Fibroblast of skin of abdomen (primary cell): Measurements from ENCODE around the gene TMEM38B. TPM values are rescaled to one million over a fixed set of nuclear protein-coding genes. Genes with fewer than 3 reads are reported as not detected.
A peak's percentile ranks its signal among the peaks of the same experiment; 100 is the strongest.

Experiments used
- DNase-seq: peaks from one replicate; pipeline ENCODE4 v3.0.0-alpha.2; 2013
- polyA plus RNA-seq, 2 experiments: library from polyadenylated mRNA; unstranded; fragments of 120-200 nt; gene quantifications; one replicate each; pipeline ENCODE4 v1.2.1, GENCODE V29; 2013; ENCODE audit not compliant: insufficient read length in 2 of 2

TMEM38B gene, protein sequence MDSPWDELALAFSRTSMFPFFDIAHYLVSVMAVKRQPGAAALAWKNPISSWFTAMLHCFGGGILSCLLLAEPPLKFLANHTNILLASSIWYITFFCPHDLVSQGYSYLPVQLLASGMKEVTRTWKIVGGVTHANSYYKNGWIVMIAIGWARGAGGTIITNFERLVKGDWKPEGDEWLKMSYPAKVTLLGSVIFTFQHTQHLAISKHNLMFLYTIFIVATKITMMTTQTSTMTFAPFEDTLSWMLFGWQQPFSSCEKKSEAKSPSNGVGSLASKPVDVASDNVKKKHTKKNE
- polyA plus RNA-seq (2013, experiment 1 of 2; ENCODE audit: insufficient read length), result 8.4 TPM
- 9.9 TPM for polyA plus RNA-seq (2013, experiment 2 of 2; ENCODE audit: insufficient read length)

- peak; percentile 75 for DNase-seq
Observed at GRCh38 chr9:105694190-105694847, at the start of gene TMEM38B. TSS of gene TMEM38B (plus strand) at chr9:105694541. CDS start at chr9:105694661, 120 bp downstream.

GRCh38 chr9:105646879-105647594, 47.3 kb upstream of the TMEM38B start:
- no peak for DNase-seq

- DNase-seq, result no peak
Observed at GRCh38 chr9:105647595-105648349, 46.6 kb upstream of the TMEM38B start.

GRCh38 chr9:105651806-105652205, 42.5 kb upstream of the TMEM38B start:
- no peak for DNase-seq

DNA sequence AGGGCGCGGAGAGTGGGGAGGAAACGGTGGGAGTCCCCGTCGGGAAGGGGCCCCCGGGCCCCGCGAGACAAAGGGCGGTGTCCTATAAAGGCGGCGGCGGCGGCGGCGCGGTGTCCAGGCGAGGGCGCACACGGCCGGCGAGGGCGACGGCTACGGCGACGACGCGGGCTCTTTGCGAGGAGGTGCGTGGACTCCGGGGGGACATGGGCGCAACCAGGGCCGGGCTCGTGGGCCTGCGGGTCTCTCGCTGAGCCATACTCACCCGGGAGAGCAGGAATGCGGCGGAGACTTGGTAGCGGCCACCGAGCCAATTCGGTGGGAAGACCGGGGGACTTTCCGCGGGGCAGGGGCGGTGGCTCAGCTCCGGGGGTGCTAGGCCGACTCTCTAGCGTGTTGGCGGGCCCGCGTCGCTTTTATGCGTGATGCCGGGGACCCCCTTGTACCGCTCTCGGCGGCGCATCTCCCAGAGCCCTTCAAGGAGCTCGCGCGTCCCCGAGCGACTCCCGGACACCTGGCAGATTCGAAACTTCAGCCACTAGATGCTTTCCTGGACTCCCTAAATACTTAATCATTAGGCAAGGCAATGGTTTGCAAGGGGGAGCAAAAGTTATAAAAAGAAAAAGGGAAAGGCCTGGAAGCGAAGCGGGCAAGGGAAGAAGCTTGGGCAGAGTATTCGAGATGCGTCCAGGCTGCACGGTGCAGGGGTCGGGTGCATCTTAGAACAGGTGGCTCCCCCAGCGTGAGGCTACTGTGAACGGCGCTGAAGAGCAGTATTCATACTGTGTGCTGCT, 38.0 kb upstream of the TMEM38B start:
- DNase-seq, result peak; percentile 9

DNA sequence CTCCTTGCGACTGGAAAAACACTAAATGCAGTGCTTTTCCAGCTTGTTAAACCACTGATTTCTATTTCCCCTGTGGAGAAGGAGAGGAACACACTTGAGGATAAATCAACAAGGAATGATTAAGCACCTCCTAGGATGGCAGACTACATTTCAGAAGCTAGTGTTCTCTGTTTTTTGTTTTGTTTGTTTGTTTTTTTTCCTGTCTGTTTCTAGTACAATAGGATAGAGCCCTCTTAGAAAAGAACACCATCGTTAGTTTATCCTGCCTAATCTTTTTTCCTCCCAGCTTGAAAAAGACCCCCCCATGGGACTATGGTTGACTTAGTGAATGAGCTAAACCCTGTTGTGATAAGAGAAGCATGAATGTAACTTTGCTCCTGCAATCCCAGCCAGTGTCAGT, 36.0 kb upstream of the TMEM38B start:
- no peak for DNase-seq

- no peak for DNase-seq
Observed at GRCh38 chr9:105661011-105661410, 33.3 kb upstream of the TMEM38B start.

GRCh38 chr9:105662184-105663104, 31.9 kb upstream of the TMEM38B start, which contains the start of gene TAL2:
TSS of gene TAL2 (plus strand) at chr9:105662457. CDS start at chr9:105662497, 40 bp downstream.
- no peak for DNase-seq

- no peak for DNase-seq
Observed at GRCh38 chr9:105663914-105664313, 30.4 kb upstream of the TMEM38B start.

DNA sequence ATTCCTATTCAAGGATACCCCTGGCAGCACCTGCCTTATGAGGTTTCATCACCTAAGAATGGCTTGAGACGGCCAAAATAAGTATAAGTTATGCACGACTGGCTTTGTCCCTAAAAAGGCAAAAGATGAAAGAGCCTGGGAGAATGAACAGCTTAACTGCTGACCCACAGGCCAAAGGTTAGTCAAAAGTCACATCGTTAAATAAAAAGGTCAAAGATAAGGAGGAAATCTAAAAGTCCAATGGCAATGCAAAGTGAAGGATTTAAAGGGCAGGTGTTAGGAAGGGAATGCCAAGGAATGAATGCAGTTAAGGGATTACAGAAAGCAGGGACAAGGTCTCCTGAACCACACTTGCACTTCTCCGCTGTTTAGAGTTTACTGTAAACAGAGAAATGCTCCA, 26.5 kb upstream of the TMEM38B start:
- no peak for DNase-seq

DNA sequence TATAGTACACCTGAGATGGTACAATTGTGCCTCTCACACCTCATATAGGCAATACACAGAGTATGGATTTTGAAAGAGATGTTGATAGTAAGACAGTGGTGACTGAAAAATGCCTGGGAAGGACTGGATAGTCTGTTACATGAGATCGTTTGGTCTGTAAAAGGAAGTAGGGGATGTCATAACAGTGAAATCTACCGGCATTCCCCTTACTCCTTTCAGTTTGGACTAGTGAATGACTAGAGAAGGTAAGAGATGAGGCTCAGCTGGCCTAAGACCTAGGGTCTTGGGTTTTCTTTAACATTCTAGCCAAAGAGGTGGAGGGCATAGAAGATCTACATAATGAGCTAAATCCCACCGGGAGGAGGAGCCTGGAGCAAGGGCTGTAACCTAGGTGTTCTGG, 24.0 kb upstream of the TMEM38B start:
- no peak for DNase-seq

GRCh38 chr9:105670775-105671174, 23.6 kb upstream of the TMEM38B start:
- DNase-seq, result no peak

- no peak for DNase-seq
Observed at GRCh38 chr9:105672711-105673234, 21.6 kb upstream of the TMEM38B start.

- no peak for DNase-seq
Observed at GRCh38 chr9:105673850-105674387, 20.4 kb upstream of the TMEM38B start.

DNA sequence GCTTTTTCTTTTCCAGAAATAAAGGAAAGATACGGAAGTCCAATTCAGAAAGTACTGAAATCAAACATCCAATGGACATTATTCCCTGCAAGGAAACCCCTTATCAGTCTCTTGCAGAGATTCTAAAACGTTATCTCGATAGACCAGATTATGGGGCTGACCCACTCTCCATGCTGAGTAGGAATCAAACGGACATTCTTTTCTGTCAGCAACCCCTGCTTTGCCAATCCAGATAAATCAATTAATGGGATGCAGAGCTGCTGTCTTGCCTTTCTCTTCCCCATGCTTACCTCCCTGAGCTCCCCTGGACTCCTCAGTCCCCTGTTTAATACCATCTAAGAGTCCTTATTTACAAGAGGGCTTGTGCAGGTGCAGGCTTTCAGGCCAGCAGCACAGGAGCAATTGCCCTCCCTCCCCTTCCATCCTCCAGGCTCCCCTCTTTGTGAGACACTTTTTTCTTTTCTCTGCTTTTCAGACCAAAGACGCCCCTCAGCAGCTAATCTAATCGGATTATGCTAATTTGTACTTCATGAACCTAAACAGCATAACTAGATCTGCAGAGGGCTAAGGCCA, 17.9 kb upstream of the TMEM38B start:
- no peak for DNase-seq

DNA sequence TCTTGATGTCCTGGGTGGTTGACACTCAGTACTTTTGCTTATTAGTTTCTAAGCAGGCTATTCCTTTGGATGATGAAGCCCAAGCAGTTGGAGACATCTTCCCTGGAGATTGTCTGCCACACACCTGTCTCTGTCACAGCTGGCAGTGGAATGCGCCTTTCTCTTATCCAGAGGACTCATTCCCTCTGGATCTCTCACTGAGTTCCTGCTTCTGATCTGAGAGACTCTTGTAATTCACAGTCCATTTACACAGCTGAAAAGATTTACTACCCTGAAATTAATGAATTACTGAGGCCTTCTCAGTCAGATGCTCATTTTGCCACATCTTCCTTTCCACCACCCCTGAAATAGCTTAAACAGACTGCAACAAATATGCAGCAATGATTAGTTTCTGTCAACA, 16.2 kb upstream of the TMEM38B start:
- DNase-seq, result no peak

DNA sequence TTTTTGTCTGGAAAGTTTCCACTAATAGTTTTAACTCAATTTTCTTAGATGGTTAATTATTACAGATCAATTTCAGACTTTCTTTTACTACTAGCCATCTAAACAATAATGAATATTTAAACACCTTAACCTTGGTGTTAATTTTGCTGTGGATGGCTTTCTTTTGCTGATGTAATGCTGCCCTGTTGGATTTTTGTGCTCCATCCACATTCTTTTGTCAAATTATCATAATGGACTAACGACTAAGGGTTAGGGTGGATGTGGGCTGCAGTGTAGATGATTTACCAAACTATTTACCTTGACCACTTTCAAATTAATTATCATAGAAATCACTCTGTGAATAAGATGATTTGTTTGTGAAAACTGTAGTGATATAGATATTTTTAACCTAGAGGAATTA, 15.6 kb upstream of the TMEM38B start:
- DNase-seq, result no peak

- DNase-seq, result no peak
Observed at GRCh38 chr9:105679257-105680022, 14.9 kb upstream of the TMEM38B start.

- no peak for DNase-seq
Observed at GRCh38 chr9:105681313-105681712, 13.0 kb upstream of the TMEM38B start.
